ENCODE data around the gene ARHGAP27.

- TF ChIP-seq CTCF (IDR thresholded peaks at IDR 0.05) (no peak), POLR2A (IDR thresholded peaks at IDR 0.05) (no peak), EP300 (IDR thresholded peaks at IDR 0.05; ENCODE audit: low read depth) (no peak), POLR2AphosphoS5 (IDR thresholded peaks at IDR 0.05) (no peak)
These were observed 46.5 kb downstream of the ARHGAP27 start for GRCh38 chr17:45386178-45386577.
